PC-3 (cell line): Measurements from ENCODE around the gene SH2D2A. TPM values are rescaled to one million over a fixed set of nuclear protein-coding genes. Genes with fewer than 3 reads are reported as not detected.

Experiments
- ATAC-seq: fragments of 200-7000 bp; cut with Tn5 transposase; 2 replicates; pipeline ENCODE4 v1.9.1; 2020; ENCODE audit warnings: mild to moderate bottlenecking, moderate library complexity
- BruUV-seq: library from RNA; stranded (reverse); fragments of 400-500 nt; replicated peaks from 2 replicates; lab custom pipeline; 2021; lab: Mats Ljungman, UMichigan
- CTCF ChIA-PET: fragments of 300-600 bp; sonication (Branson Sonifier 250); formaldehyde crosslinking; loops from one replicate; lab custom pipeline; 2022; ENCODE audit warnings: antibody characterized with exemption; lab: Charles Lee
- POLR2A ChIA-PET: fragments of 300-600 bp; sonication (Branson Sonifier 250); formaldehyde crosslinking; loops from one replicate; lab custom pipeline; 2022; ENCODE audit warnings: antibody characterized with exemption; ENCODE audit not compliant: unreplicated experiment; lab: Charles Lee
- DNase-seq: peaks from one replicate; pipeline ENCODE4 v3.0.0-alpha.2; 2015
- H2AFZ ChIP-seq: fragments of 300-600 bp; sonication (generic); 2 replicates; pipeline ENCODE4 v1.6.0; 2016; ENCODE audit warnings: antibody characterized with exemption, low read length
- H3F3A ChIP-seq: fragments of 300-600 bp; sonication (generic); one replicate; pipeline ENCODE4 v1.6.0; 2017; ENCODE audit warnings: antibody characterized with exemption, low read length, control low read depth, mild to moderate bottlenecking; ENCODE audit not compliant: unreplicated experiment
- H3K27ac ChIP-seq: fragments of 300-600 bp; sonication (generic); 2 replicates; pipeline ENCODE4 v1.5.1; 2016; ENCODE audit warnings: mild to moderate bottlenecking, low read length
- H3K27me3 ChIP-seq: fragments of 300-600 bp; sonication (generic); 2 replicates; pipeline ENCODE4 v1.6.1; 2016; ENCODE audit warnings: low read length, mixed read lengths
- H3K36me3 ChIP-seq: fragments of 300-600 bp; sonication (generic); 2 replicates; pipeline ENCODE4 v1.6.1; 2016; ENCODE audit warnings: low read depth, mixed run types, low read length, mixed read lengths
- H3K4me1 ChIP-seq: fragments of 300-600 bp; sonication (generic); 2 replicates; pipeline ENCODE4 v1.5.1; 2016; ENCODE audit warnings: low read length; ENCODE audit not compliant: insufficient read depth
- H3K4me2 ChIP-seq: fragments of 300-600 bp; sonication (generic); 2 replicates; pipeline ENCODE4 v1.6.0; 2016; ENCODE audit warnings: low read length
- H3K4me3 ChIP-seq: fragments of 300-600 bp; sonication (generic); 2 replicates; pipeline ENCODE4 v1.5.1; 2016; ENCODE audit warnings: mild to moderate bottlenecking, low read length, mixed read lengths
- H3K79me2 ChIP-seq: fragments of 300-600 bp; sonication (generic); 2 replicates; pipeline ENCODE4 v1.6.1; 2017; ENCODE audit warnings: low read length, mixed read lengths
- H3K9ac ChIP-seq: fragments of 300-600 bp; sonication (generic); 2 replicates; pipeline ENCODE4 v1.6.0; 2016; ENCODE audit warnings: mild to moderate bottlenecking, low read length
- H3K9me2 ChIP-seq: fragments of 300-600 bp; sonication (generic); replicated peaks from 2 replicates; pipeline ENCODE4 v1.6.1; 2016; ENCODE audit warnings: mixed run types, low read length, mixed read lengths
- H3K9me3 ChIP-seq: fragments of 300-600 bp; sonication (generic); 2 replicates; pipeline ENCODE4 v1.6.1; 2016; ENCODE audit warnings: low read length, mixed read lengths
- H4K20me1 ChIP-seq: fragments of 300-600 bp; sonication (generic); 2 replicates; pipeline ENCODE4 v1.6.1; 2016; ENCODE audit warnings: low read length, mixed read lengths
- EZH2 ChIP-seq: fragments of 300-600 bp; sonication (generic); IDR thresholded peaks from one replicate; pipeline ENCODE4 v1.6.1; 2017; ENCODE audit warnings: antibody characterized with exemption, mild to moderate bottlenecking, low read length; ENCODE audit not compliant: unreplicated experiment
- EZH2phosphoT487 ChIP-seq: fragments of 300-600 bp; sonication (generic); IDR thresholded peaks from 2 replicates; pipeline ENCODE4 v1.6.1; 2018; ENCODE audit warnings: mild to moderate bottlenecking, antibody characterized with exemption, low read length, borderline replicate concordance
- intact Hi-C: fragments of 100-400 bp; cut with micrococcal nuclease; formaldehyde crosslinking; loops from 2 replicates; pipeline ENCODE4 v1.9.0; 2023
- total RNA-seq: library from RNA; depleted of rRNA; stranded (reverse); fragments of >200 nt; gene quantifications from 2 replicates; pipeline ENCODE4 v1.2.3, GENCODE V29; 2014
- TF ChIP-seq, protein P1 (sequence below): fragments of 300-600 bp; sonication (generic); conservative IDR thresholded peaks from 2 replicates; pipeline ENCODE4 v1.5.1; 2017; ENCODE audit warnings: antibody characterized with exemption, low read depth, mild to moderate bottlenecking, low read length

Gene SH2D2A
- total RNA-seq, 1 experiment from 2014 or later = 6.9 TPM

DNA sequence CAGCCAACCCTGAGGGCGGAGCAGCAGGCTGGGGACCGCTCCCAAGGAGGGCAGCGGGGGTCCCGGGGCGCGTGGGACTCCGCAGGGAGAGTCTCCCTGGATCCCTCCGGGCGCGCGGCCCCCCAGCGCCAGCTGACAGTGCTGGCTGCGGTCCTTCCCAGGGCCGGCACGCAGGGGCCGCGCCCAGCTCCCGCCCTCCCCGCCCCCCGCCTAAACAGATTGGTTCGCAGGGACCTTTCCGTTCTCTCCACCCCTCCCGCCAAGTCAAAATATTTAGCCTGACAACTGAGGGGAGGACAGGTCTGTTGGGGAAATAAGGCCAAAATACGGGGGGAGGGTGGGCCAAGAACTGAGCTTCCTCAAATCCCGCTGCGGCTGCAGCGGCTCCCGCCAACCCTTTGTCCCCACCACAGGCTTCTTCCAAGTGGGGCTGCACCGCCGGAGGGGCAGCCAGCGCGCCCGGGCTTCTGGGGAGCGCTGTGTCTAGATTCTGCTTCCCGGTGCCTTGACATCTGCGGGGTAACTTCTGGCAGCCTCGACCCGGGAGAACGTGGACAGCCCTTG lies 42.4 kb upstream of the SH2D2A start, which contains the start of gene INSRR:
Gene INSRR (minus strand): TSS at position 159 of the 564 bp plus-strand sequence. CDS start 496 bp downstream, outside the sequence.
- H3K4me2 ChIP-seq = peak within 1 kb of the TSS; percentile 92
- H3K79me2 ChIP-seq = no peaks in the 10 kb centered on the region
- H3K27ac ChIP-seq = no peak within 1 kb of the TSS
- POLR2A ChIA-PET = interaction anchor here (0.5 kb wide), 1 partner anchor 31 kb away, joined by 4 read pairs; no protein-coding TSS in a partner anchor
- ATAC-seq (peak; percentile 7), DNase-seq (no peak)
- no peaks in the 10 kb centered on the region for H3K9me2 ChIP-seq
- peak within 1 kb of the TSS; percentile 63 for H3K4me3 ChIP-seq
- TF ChIP-seq EZH2phosphoT487 = no peak
- TF ChIP-seq, protein P1, sequence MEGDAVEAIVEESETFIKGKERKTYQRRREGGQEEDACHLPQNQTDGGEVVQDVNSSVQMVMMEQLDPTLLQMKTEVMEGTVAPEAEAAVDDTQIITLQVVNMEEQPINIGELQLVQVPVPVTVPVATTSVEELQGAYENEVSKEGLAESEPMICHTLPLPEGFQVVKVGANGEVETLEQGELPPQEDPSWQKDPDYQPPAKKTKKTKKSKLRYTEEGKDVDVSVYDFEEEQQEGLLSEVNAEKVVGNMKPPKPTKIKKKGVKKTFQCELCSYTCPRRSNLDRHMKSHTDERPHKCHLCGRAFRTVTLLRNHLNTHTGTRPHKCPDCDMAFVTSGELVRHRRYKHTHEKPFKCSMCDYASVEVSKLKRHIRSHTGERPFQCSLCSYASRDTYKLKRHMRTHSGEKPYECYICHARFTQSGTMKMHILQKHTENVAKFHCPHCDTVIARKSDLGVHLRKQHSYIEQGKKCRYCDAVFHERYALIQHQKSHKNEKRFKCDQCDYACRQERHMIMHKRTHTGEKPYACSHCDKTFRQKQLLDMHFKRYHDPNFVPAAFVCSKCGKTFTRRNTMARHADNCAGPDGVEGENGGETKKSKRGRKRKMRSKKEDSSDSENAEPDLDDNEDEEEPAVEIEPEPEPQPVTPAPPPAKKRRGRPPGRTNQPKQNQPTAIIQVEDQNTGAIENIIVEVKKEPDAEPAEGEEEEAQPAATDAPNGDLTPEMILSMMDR = no peak
- TF ChIP-seq EZH2 = peak; percentile 64
- H3K9me3 ChIP-seq = no peaks in the 10 kb centered on the region
- peaks cover 45% of the 10 kb centered on the region for H3K27me3 ChIP-seq
- peak within 1 kb of the TSS; percentile 78 for H2AFZ ChIP-seq
- CTCF ChIA-PET = interaction anchor here (0.6 to 1.5 kb wide), 11 partner anchors 21 to 514 kb away, joined by 3 to 26 read pairs (median 4); partner anchors contain the start of genes METTL25B and PRCC
- no TSS peak for BruUV-seq
- intact Hi-C loops = loop anchor here (1.0 kb wide), 1 partner anchor 133 kb away; no protein-coding TSS in a partner anchor
- peaks cover 22% of the 10 kb centered on the region for H3K4me1 ChIP-seq
- H4K20me1 ChIP-seq = no peaks in the 10 kb centered on the region
- H3F3A ChIP-seq = no peaks in the 10 kb centered on the region
- no peak within 1 kb of the TSS for H3K9ac ChIP-seq
- no peaks in the 10 kb centered on the region for H3K36me3 ChIP-seq

DNA sequence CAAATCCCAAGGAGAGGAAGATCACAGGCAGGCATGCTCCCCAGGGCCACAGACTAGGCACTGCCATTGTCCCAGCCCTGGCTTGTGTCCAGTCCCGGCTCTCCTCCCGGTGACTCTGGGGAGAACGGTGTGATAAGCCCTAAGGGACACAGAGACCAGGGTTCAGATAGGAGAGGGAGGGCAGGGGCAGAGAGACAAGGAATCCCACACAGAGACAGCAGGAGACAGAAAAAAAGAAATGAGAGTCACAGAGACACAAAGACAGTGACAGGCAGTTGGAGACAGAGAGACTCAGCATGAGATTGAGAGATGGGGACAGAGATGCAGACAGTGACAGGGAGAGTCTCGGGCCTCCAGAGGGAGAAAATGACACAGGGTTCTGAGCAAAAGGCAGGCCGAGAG lies 41.9 kb upstream of the SH2D2A start:
- Histone ChIP-seq H3K9me3 (no peaks in the 10 kb centered on the region), H3K9me2 (no peaks in the 10 kb centered on the region), H3K4me1 (peaks cover 22% of the 10 kb centered on the region), H3K4me3 (peak overlapping the region; percentile 63), H4K20me1 (no peaks in the 10 kb centered on the region), H3K4me2 (peak overlapping the region; percentile 92; the same call in 1 of the 2 replicates), H3K9ac (no peak overlapping the region), H2AFZ (0 out of 2 replicates have a peak overlapping the region, but pooled peaks have one; percentile 17), H3K27ac (no peak overlapping the region), H3F3A (no peaks in the 10 kb centered on the region), H3K79me2 (no peaks in the 10 kb centered on the region), H3K27me3 (peaks cover 45% of the 10 kb centered on the region), H3K36me3 (no peaks in the 10 kb centered on the region)
- TF ChIP-seq, protein P1 = no peak
- TF ChIP-seq EZH2 = no peak
- intact Hi-C loops = no loop called here
- POLR2A ChIA-PET = interaction anchor here (0.5 to 0.6 kb wide), 2 partner anchors 29 to 30 kb away, joined by 3 to 15 read pairs; no protein-coding TSS in a partner anchor
- DNase-seq (no peak), ATAC-seq (no peak)
- CTCF ChIA-PET = interaction anchor here (0.7 to 1.4 kb wide), 3 partner anchors 46 to 69 kb away, joined by 3 to 9 read pairs (median 3); no protein-coding TSS in a partner anchor
- BruUV-seq = no TSS peak

DNA sequence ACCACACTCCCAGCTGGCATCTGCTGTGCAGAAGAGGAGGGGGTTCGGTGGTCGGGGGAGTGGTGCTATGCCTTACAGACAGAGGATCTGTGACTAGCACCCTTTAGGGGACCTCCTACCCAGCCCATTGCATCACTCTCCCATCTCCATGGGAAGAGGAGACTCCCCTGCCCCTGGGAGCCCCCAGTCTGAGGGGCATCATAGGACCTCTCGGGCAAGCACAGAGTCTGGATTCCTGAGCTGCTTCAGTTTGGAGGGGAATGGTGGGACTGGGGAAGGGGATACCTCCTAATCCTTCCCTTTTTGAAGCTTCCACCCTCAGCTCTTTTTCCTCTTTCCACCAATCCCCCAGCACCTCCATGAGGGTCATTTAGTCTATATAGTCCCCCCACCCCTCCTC lies 40.9 kb upstream of the SH2D2A start:
- Histone ChIP-seq H3K4me3 (no peak overlapping the region), H3K9ac (no peak overlapping the region), H2AFZ (no peak overlapping the region), H3K4me2 (no peak overlapping the region), H3K79me2 (no peaks in the 10 kb centered on the region), H3K27me3 (peaks cover 45% of the 10 kb centered on the region), H3K9me3 (no peaks in the 10 kb centered on the region), H3K36me3 (no peaks in the 10 kb centered on the region), H4K20me1 (no peaks in the 10 kb centered on the region), H3K4me1 (peaks cover 23% of the 10 kb centered on the region), H3K9me2 (no peaks in the 10 kb centered on the region), H3K27ac (no peak overlapping the region), H3F3A (no peaks in the 10 kb centered on the region)
- no TSS peak for BruUV-seq
- no peak for ATAC-seq
- no peak for TF ChIP-seq EZH2phosphoT487
- TF ChIP-seq, protein P1 = no peak
- TF ChIP-seq EZH2 = no peak
- DNase-seq = no peak
- CTCF ChIA-PET = interaction anchor here (1.0 to 1.4 kb wide), 2 partner anchors 33 to 65 kb away, joined by 3 read pairs; no protein-coding TSS in a partner anchor
- POLR2A ChIA-PET = no interaction called here
- intact Hi-C loops = no loop called here
